ENCODE data around the gene AHRR. TPM values are rescaled to one million over a fixed set of nuclear protein-coding genes. Genes with fewer than 3 reads are reported as not detected.

AHRR gene
- total RNA-seq, 1 donor from 2014 or later = 11.3 TPM

DNA sequence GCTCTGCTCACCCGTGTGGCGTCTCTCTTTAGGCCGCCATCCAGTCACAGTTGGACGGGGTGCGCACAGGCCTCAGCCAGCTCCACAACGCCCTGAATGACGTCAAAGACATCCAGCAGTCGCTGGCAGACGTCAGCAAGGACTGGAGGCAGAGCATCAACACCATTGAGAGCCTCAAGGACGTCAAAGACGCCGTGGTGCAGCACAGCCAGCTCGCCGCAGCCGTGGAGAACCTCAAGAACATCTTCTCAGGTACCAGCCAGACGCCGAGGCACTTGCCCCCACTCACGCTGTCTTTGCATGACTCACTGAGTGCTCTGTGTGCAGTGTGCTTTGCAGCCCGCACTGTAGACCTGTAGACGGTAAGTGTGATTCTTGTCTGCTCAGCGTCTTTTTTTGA lies 126.0 kb downstream of the AHRR start:
- ATAC-seq (no peak), DNase-seq (peak; percentile 44)
- H3K9me3 ChIP-seq = peaks cover 8% of the 10 kb centered on the region
- no peak for TF ChIP-seq CTCF (IDR thresholded peaks at IDR 0.05)
- H3K27ac ChIP-seq = peak overlapping the region; percentile 1
- no peaks in the 10 kb centered on the region for H3K27me3 ChIP-seq
- H3K4me3 ChIP-seq = no peak overlapping the region
- peaks cover 57% of the 10 kb centered on the region for H3K36me3 ChIP-seq
- H3K4me1 ChIP-seq = peaks cover 15% of the 10 kb centered on the region
- intact Hi-C loops (cut with DNase I) = no loop called here

- ATAC-seq (peak; percentile 91), DNase-seq (peak; percentile 83)
- H3K27ac ChIP-seq = peak overlapping the region; percentile 1
- no peak for TF ChIP-seq CTCF (IDR thresholded peaks at IDR 0.05)
- H3K4me3 ChIP-seq = no peak overlapping the region
- H3K27me3 ChIP-seq = no peaks in the 10 kb centered on the region
- H3K9me3 ChIP-seq = peaks cover 8% of the 10 kb centered on the region
- H3K4me1 ChIP-seq = peaks cover 15% of the 10 kb centered on the region
- peaks cover 64% of the 10 kb centered on the region for H3K36me3 ChIP-seq
- intact Hi-C loops (cut with DNase I) = no loop called here
Observed at GRCh38 chr5:448061-448765, 126.7 kb downstream of the AHRR start.

- Histone ChIP-seq H3K9me3 (peaks cover 8% of the 10 kb centered on the region), H3K4me1 (peaks cover 13% of the 10 kb centered on the region), H3K27me3 (no peaks in the 10 kb centered on the region), H3K36me3 (peaks cover 69% of the 10 kb centered on the region), H3K27ac (no peak overlapping the region), H3K4me3 (no peak overlapping the region)
- TF ChIP-seq CTCF (IDR thresholded peaks at IDR 0.05) = no peak
- DNase-seq (no peak), ATAC-seq (no peak)
- intact Hi-C loops (cut with DNase I) = no loop called here
Observed at GRCh38 chr5:448766-449090, 127.2 kb downstream of the AHRR start.

- Histone ChIP-seq H3K4me1 (peaks cover 9% of the 10 kb centered on the region), H3K36me3 (peaks cover 73% of the 10 kb centered on the region), H3K27ac (no peak overlapping the region), H3K27me3 (no peaks in the 10 kb centered on the region), H3K9me3 (peaks cover 8% of the 10 kb centered on the region), H3K4me3 (no peak overlapping the region)
- DNase-seq (no peak), ATAC-seq (no peak)
- intact Hi-C loops (cut with DNase I) = no loop called here
- TF ChIP-seq CTCF (IDR thresholded peaks at IDR 0.05) = no peak
Observed at GRCh38 chr5:449151-449550, 127.6 kb downstream of the AHRR start.

- TF ChIP-seq CTCF (IDR thresholded peaks at IDR 0.05) = no peak
- intact Hi-C loops (cut with DNase I) = no loop called here
- Histone ChIP-seq H3K4me3 (no peak overlapping the region), H3K27me3 (no peaks in the 10 kb centered on the region), H3K36me3 (peaks cover 88% of the 10 kb centered on the region), H3K9me3 (peaks cover 8% of the 10 kb centered on the region), H3K4me1 (no peaks in the 10 kb centered on the region), H3K27ac (no peak overlapping the region)
- no peak for ATAC-seq
- DNase-seq = no peak
Observed at GRCh38 chr5:451587-452458, 130.3 kb downstream of the AHRR start.

All from upper lobe of right lung (tissue), 1 donor.